Germinal center (tissue), 1 donor: Measurements from ENCODE around the gene CIAO2A.
"Not testable (repeated sequence)": the region's sequence is repeated elsewhere in the genome, so short reads cannot be mapped to it uniquely, and the experiment has no call there.

ENCODE experiments used
- DNase-seq: peaks from one replicate; pipeline ENCODE4 v3.0.0; 2012; ENCODE audit warnings: mixed read lengths, low spot score

The CIAO2A gene

GRCh38 chr15:64111679-64112050, 18.0 kb upstream of the CIAO2A start:
- no peak for DNase-seq

GRCh38 chr15:64110950-64111678, 17.5 kb upstream of the CIAO2A start:
- DNase-seq, result peak; percentile 64

GRCh38 chr15:64110108-64110701, 16.6 kb upstream of the CIAO2A start:
- not testable (repeated sequence) for DNase-seq

DNA sequence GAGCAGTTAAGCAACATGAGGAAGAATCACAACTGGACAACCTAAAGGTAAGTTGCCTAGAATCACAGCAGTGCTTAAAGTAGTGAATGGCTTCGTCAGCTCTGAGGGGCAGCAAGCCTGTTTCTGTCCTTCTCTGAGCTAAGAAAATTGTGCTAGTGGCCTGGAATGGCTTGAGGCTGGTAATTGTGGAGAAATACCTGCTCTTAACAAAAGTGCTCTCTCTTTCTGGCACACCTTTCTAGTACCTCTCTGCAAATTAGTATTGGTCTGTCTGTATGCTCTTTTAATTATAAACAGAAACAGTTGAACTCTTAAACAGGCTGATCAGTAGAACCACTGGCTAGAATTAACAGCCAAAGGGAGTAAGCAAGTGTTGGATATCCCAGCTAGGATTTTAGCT, 13.7 kb upstream of the CIAO2A start:
- DNase-seq, result no peak

- no peak for DNase-seq
Measured at GRCh38 chr15:64105113-64105704, 11.6 kb upstream of the CIAO2A start.

- DNase-seq, result no peak
Measured at GRCh38 chr15:64102497-64102896, 8.9 kb upstream of the CIAO2A start.

DNA sequence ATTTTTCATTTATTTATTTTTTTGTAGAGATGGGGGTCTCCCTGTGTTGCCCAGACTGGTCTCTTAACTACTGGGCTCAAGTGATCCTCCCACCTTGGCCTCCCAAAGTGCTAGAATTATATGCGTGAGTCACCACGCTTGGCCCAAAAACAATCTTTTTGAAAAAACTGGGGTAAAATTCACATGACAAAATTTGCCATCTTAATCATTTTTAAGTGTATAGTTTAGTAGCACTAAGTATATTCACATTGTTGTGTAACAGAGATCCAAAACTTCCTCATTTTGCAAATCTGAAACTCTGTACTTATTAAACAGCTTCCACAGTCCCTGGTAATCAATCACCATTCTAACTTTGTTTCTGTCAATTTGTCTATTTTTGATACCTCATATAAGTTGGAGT, 7.3 kb upstream of the CIAO2A start:
- no peak for DNase-seq

DNA sequence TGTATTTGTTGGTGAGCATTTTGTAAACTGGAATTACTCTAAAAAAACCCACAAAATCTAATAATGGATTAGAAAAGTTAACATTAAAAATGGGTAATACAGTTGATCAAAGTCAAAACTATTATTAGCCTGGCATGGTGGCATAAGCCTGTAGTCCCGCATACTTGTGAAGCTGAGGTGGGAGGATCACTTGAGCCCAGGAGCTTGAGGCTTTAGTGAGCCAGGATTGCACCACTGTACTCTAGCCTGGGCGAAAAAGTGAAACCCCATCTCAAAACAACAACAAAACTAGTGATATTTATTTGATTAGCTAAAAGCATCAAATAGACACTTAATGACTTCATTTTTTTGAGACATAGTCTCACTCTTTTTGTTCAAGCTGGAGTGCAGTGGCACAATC, 5.7 kb upstream of the CIAO2A start:
- DNase-seq, result no peak

- DNase-seq, result no peak
Measured at GRCh38 chr15:64096668-64097384, 3.2 kb upstream of the CIAO2A start.

DNA sequence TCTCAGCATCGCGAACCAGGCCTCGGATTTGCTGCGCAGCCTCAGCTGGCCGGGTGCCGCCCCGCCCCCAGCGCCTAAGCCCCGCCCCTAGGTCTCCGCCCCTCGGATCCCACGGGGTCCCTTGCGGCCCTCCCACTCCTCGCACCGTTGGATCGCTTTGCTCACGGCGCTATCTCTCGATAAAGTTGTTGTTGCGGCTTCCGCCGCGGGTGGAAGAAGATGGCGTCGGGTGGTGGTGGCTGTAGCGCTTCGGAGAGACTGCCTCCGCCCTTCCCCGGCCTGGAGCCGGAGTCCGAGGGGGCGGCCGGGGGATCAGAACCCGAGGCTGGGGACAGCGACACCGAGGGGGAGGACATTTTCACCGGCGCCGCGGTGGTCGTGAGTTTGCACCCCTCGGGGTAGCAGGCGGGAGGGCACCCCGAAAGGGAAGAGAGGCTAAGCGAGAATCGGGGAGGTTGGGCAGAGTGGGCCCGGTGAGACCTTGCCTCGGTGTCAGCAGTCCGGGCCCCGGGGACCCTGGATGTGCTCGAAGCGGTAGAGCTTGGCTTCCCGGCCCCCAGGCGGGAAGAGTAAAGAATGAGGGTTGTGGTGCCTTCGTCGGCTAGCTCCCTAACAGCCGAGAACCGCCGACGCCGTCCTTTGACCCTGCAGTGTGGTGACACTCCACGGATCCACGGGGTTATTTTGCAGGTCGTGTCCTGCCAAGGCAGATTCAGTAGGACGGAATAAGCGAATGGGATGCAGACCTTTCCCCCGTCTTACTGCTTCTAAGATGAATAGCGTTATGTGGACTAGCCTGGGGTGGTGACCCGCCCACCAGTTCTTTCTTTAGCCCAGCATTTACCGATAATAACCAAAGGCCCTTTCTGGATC, 2.4 kb upstream of the CIAO2A start, which contains the start of gene SNX1:
TSS of gene SNX1 (plus strand) at position 188 of the 873 bp plus-strand sequence. CDS start at position 220, 32 bp downstream.
- peak; percentile 96 for DNase-seq

DNA sequence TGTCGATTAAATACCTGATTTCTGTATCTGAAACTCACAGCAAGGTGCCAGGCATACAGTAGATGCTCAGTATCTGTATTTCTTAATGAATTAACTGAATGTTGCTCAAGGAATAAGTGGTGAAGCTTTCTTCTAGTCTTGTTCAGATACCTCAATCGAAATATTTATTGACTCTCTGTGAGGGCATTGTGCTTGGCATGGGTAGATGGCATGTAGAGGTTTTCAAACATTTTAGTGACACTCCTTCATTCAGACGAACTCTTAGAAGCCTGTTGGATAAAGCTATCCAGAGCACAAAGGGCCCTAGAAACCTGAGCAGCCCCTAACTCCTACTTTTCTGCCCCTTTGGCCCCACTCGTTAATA, 1.8 kb upstream of the CIAO2A start:
- DNase-seq, result no peak

- DNase-seq, result peak; percentile 45
Measured at GRCh38 chr15:64092864-64093626, 593 bp downstream of the CIAO2A start.

DNA sequence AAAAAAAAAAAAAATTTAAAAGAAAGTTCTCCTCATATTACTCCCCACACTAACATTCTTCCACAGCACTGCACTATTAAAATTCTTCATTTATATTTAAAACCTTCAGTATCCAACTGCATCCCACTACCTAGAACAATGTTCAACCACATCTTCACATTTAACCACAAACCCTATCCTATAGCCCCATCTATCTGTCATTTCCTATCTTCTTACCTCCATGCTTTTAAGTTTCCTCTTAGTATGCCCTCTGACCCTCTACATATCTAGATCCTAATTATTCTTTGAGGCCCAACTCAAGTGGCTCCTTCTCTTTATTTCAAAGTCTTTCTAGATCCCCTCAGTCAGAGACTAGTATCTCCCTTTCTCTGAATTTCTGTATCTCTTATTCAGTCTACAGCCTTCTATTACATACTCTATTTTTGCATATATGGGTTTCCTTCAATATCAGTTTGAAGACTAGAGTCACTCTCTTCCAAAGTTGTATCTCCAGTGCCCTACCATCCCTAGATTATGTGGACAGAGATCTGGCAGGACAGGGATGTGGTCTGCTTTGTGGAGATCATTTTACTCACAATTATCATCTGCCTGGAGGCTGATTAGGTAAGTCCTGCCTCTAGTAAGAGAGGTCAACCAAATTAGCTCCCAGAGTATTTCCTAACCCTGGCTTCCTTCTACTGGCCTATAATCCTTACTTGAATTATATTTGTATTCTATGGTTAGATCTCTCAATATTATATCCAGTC, 1.4 kb downstream of the CIAO2A start:
- no peak for DNase-seq

GRCh38 chr15:64090527-64090926, 3.1 kb downstream of the CIAO2A start:
- peak; percentile 25 for DNase-seq

GRCh38 chr15:64089543-64090280, 3.9 kb downstream of the CIAO2A start:
- DNase-seq, result peak; percentile 83

- DNase-seq, result no peak
Measured at GRCh38 chr15:64082757-64083156, 10.9 kb downstream of the CIAO2A start.

DNA sequence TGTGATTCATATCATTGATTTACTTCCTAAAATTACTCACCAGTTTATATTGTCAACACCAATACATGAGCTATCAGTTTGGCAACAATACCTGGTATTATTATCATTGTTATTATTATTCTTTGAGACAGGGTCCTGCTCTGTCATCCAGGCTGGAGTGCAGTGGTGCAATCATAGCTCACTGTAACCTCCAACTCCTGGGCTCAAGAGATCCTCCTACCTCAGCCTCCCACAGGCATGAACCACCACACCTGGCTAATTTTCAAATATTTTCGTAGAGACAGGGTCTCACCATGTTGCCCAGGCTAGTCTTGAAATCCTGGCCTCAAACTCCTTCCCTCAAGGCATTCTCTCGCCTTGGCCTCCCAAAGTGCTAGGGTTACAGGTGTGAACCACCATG, 20.1 kb downstream of the CIAO2A start:
- DNase-seq, result not testable (repeated sequence)

- no peak for DNase-seq
Measured at GRCh38 chr15:64072812-64073211, 20.8 kb downstream of the CIAO2A start.

- no peak for DNase-seq
Measured at GRCh38 chr15:64071931-64072765, 21.5 kb downstream of the CIAO2A start.
